ENCODE measurements around the gene SLC2A2. TPM values are rescaled to one million over a fixed set of nuclear protein-coding genes. Genes with fewer than 3 reads are reported as not detected.

The SLC2A2 gene
- total and polyA plus RNA-seq, 9 donors: 0.10 to 0.36 (median 0.18) TPM; not detected in 6

GRCh38 chr3:171011873-171012336 lies 14.6 kb downstream of the SLC2A2 start:
- no peaks in the 10 kb centered on the region for H3K9me3 ChIP-seq
- H3K27me3 ChIP-seq: no peaks in the 10 kb centered on the region
- 80 to 93% (median 90%) methylated on average over 4 of the region's 4 CpGs for WGBS, 3 donors
- no peak overlapping the region for H3K27ac ChIP-seq
- no peak for DNase-seq
- no peak for TF ChIP-seq POLR2A (IDR thresholded peaks at IDR 0.05)
- TF ChIP-seq, protein P1, sequence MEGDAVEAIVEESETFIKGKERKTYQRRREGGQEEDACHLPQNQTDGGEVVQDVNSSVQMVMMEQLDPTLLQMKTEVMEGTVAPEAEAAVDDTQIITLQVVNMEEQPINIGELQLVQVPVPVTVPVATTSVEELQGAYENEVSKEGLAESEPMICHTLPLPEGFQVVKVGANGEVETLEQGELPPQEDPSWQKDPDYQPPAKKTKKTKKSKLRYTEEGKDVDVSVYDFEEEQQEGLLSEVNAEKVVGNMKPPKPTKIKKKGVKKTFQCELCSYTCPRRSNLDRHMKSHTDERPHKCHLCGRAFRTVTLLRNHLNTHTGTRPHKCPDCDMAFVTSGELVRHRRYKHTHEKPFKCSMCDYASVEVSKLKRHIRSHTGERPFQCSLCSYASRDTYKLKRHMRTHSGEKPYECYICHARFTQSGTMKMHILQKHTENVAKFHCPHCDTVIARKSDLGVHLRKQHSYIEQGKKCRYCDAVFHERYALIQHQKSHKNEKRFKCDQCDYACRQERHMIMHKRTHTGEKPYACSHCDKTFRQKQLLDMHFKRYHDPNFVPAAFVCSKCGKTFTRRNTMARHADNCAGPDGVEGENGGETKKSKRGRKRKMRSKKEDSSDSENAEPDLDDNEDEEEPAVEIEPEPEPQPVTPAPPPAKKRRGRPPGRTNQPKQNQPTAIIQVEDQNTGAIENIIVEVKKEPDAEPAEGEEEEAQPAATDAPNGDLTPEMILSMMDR (IDR thresholded peaks at IDR 0.05): no peak
- no peak for TF ChIP-seq EP300 (IDR thresholded peaks at IDR 0.05)
- intact Hi-C loops (cut with DNase I): no loop called here
- no peaks in the 10 kb centered on the region for H3K36me3 ChIP-seq
- no peaks in the 10 kb centered on the region for H3K4me1 ChIP-seq (ENCODE audit: insufficient read depth)
- no peak overlapping the region for H3K4me3 ChIP-seq

DNA sequence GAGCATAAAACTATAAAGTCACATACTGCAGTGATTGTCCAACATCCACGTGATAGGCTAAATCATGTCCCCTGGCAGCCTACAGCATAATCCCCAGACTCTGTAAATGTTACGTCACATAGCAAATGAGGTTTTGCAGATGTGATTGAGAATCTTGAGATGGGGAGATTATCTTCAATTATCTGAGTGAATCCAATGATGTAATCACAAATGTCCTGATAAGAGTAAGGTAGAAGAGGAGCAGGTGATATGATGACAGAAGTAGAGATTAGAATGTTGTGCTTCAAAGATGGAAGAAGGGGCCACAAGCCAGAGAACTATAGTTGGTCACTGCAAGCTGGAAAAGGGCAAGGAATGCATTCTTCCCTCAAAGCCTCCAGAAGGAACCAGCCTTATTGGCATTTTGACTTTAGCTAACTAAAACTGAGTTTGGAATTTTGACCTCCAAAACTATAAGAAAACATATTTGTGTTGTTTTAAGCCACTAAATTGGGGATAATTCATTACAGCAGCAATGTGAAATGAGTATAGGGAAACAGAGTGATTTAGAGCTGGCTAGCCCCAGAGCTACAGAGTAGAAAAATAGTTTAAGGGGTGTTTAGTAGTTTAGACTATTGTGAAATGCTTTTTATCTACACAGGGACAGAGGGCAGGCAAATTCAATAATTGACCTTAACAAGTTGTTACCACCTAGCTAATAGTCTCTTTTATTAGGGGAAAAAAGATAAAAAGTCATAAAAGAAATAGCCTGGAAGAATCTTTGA lies 15.2 kb downstream of the SLC2A2 start:
- 79 to 84% (median 80%) methylated on average over 2 of the region's 2 CpGs for WGBS, 3 donors

DNA sequence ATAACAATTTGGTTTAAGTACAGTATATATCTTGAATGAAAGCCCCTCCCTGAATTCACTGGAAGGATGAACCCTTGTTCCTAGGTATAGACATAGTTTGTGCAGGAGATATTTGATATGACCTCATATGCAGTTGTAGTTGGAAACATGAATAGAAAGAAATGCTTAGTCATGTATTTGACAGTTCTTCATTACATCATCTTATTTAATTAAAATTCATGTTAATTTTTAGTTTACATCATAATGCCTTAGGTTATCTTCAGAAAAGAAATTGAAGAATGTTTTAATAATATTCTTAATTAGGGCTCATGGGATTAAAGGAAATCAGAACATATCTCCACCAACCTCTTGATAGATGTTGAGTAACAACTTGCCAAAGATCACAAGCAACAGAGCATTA lies 19.2 kb downstream of the SLC2A2 start:
- no peaks in the 10 kb centered on the region for H3K4me1 ChIP-seq (ENCODE audit: insufficient read depth)
- intact Hi-C loops (cut with DNase I): no loop called here
- DNase-seq: no peak
- TF ChIP-seq, protein P1 (IDR thresholded peaks at IDR 0.05): no peak
- no peak for TF ChIP-seq EP300 (IDR thresholded peaks at IDR 0.05)
- no peak for TF ChIP-seq POLR2A (IDR thresholded peaks at IDR 0.05)
- H3K27me3 ChIP-seq: no peaks in the 10 kb centered on the region
- H3K9me3 ChIP-seq: no peaks in the 10 kb centered on the region
- no peak overlapping the region for H3K27ac ChIP-seq
- no peak overlapping the region for H3K4me3 ChIP-seq
- H3K36me3 ChIP-seq: no peaks in the 10 kb centered on the region

More for the DNA sequence above, 15.2 kb downstream of the SLC2A2 start:
- no peak for DNase-seq
- Histone ChIP-seq H3K36me3 (no peaks in the 10 kb centered on the region), H3K27ac (no peak overlapping the region), H3K4me3 (no peak overlapping the region), H3K9me3 (no peaks in the 10 kb centered on the region), H3K27me3 (no peaks in the 10 kb centered on the region), H3K4me1 (ENCODE audit: insufficient read depth) (no peaks in the 10 kb centered on the region)
- intact Hi-C loops (cut with DNase I): no loop called here
- TF ChIP-seq, protein P1 (IDR thresholded peaks at IDR 0.05): no peak
- TF ChIP-seq EP300 (IDR thresholded peaks at IDR 0.05): no peak

- Histone ChIP-seq H3K36me3 (no peaks in the 10 kb centered on the region), H3K27me3 (no peaks in the 10 kb centered on the region), H3K27ac (no peak overlapping the region), H3K4me3 (no peak overlapping the region), H3K4me1 (ENCODE audit: insufficient read depth) (no peaks in the 10 kb centered on the region), H3K9me3 (no peaks in the 10 kb centered on the region)
- DNase-seq: no peak
- intact Hi-C loops (cut with DNase I): no loop called here
- 89 to 93% (median 90%) methylated on average over 4 of the region's 4 CpGs for WGBS, 3 donors
- TF ChIP-seq EP300 (IDR thresholded peaks at IDR 0.05) (no peak), POLR2A (IDR thresholded peaks at IDR 0.05) (no peak)
- TF ChIP-seq, protein P1 (IDR thresholded peaks at IDR 0.05): no peak
Measured at GRCh38 chr3:171005648-171006047, 20.9 kb downstream of the SLC2A2 start.

All from ovary (tissue), 9 donors.